Measurements from ENCODE around the gene KRT27.

GRCh38 chr17:40827746-40828453, 45.5 kb upstream of the KRT27 start:
- TF ChIP-seq CTCF (IDR thresholded peaks at IDR 0.05) (no peak), POLR2A (IDR thresholded peaks at IDR 0.05) (no peak)
